OCI-LY3 (cell line): ENCODE measurements around the gene CRIM1.

Experiments used
- H2AFZ ChIP-seq: fragments of 200-600, 300-600 bp; shearing (Covaris generic); 2 replicates; pipeline ENCODE4 v1.6.0; 2014; ENCODE audit warnings: antibody characterized with exemption, low read depth, low read length
- H3K27ac ChIP-seq: fragments of 200-600, 300-600 bp; sonication (generic); 2 replicates; pipeline ENCODE4 v1.5.1; 2014; ENCODE audit warnings: mild to moderate bottlenecking, low read length, moderate library complexity, mixed read lengths
- H3K27me3 ChIP-seq: fragments of 200-600, 300-600 bp; sonication (generic); 2 replicates; pipeline ENCODE4 v1.6.1; 2014; ENCODE audit warnings: low read depth, low read length, mixed read lengths
- H3K36me3 ChIP-seq: fragments of 200-600, 300-600 bp; sonication (generic); replicated peaks from 2 replicates; pipeline ENCODE3; 2014; ENCODE audit warnings: low read depth, low read length, mixed read lengths
- H3K4me1 ChIP-seq: fragments of 300-600, 200-600 bp; sonication (generic); 2 replicates; pipeline ENCODE4 v1.6.1; 2014; ENCODE audit warnings: low read length, mixed read lengths
- H3K4me2 ChIP-seq: fragments of 200-600, 300-600 bp; sonication (generic); 2 replicates; pipeline ENCODE4 v1.6.1; 2014; ENCODE audit warnings: low read length, mixed read lengths
- H3K4me3 ChIP-seq: fragments of 300-600, 200-600 bp; sonication (generic); 2 replicates; pipeline ENCODE4 v1.5.1; 2014; ENCODE audit warnings: antibody characterized with exemption, mild to moderate bottlenecking, low read length, moderate library complexity
- H3K79me2 ChIP-seq: fragments of 300-600, 200-600 bp; shearing (Covaris generic); 2 replicates; pipeline ENCODE4 v1.6.1; 2014; ENCODE audit warnings: mild to moderate bottlenecking, low read length, mixed read lengths
- H3K9ac ChIP-seq: fragments of 300-600, 200-600 bp; shearing (Covaris generic); 2 replicates; pipeline ENCODE4 v1.6.0; 2014; ENCODE audit warnings: mild to moderate bottlenecking, low read length, moderate library complexity
- H3K9me3 ChIP-seq: fragments of 200-600, 300-600 bp; shearing (Covaris generic); 2 replicates; pipeline ENCODE4 v1.6.1; 2014; ENCODE audit warnings: low read length, mixed read lengths; ENCODE audit not compliant: insufficient read depth
- H4K20me1 ChIP-seq: fragments of 200-600, 300-600 bp; sonication (generic); 2 replicates; pipeline ENCODE4 v1.6.1; 2016; ENCODE audit warnings: low read length, mixed read lengths; ENCODE audit not compliant: insufficient read depth
- EZH2phosphoT487 ChIP-seq: fragments of 200-600 bp; shearing (Covaris generic); IDR thresholded peaks from 2 replicates; pipeline ENCODE4 v1.6.1; 2018; ENCODE audit warnings: antibody characterized with exemption, mixed run types, low read depth
- TF ChIP-seq, protein P1 (sequence below): fragments of 200-600, 300-600 bp; sonication (generic); IDR thresholded peaks from 2 replicates; pipeline ENCODE4 v1.5.1; 2014; ENCODE audit warnings: antibody characterized with exemption, low read length, low read depth

The CRIM1 gene

GRCh38 chr2:36380624-36381481, 25.3 kb downstream of the CRIM1 start:
- no peaks in the 10 kb centered on the region for H3K27me3 ChIP-seq
- H3K27ac ChIP-seq, result no peak overlapping the region
- H3K9ac ChIP-seq, result no peak overlapping the region
- H3K79me2 ChIP-seq, result no peaks in the 10 kb centered on the region
- H3K4me3 ChIP-seq, result no peak overlapping the region
- H3K9me3 ChIP-seq, result no peaks in the 10 kb centered on the region
- H3K36me3 ChIP-seq, result no peaks in the 10 kb centered on the region
- H2AFZ ChIP-seq, result no peak overlapping the region
- no peak overlapping the region for H3K4me2 ChIP-seq
- no peaks in the 10 kb centered on the region; the same call in 1 of the 2 replicates for H3K4me1 ChIP-seq
- no peak for TF ChIP-seq EZH2phosphoT487
- TF ChIP-seq, protein P1, sequence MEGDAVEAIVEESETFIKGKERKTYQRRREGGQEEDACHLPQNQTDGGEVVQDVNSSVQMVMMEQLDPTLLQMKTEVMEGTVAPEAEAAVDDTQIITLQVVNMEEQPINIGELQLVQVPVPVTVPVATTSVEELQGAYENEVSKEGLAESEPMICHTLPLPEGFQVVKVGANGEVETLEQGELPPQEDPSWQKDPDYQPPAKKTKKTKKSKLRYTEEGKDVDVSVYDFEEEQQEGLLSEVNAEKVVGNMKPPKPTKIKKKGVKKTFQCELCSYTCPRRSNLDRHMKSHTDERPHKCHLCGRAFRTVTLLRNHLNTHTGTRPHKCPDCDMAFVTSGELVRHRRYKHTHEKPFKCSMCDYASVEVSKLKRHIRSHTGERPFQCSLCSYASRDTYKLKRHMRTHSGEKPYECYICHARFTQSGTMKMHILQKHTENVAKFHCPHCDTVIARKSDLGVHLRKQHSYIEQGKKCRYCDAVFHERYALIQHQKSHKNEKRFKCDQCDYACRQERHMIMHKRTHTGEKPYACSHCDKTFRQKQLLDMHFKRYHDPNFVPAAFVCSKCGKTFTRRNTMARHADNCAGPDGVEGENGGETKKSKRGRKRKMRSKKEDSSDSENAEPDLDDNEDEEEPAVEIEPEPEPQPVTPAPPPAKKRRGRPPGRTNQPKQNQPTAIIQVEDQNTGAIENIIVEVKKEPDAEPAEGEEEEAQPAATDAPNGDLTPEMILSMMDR, result no peak
- no peaks in the 10 kb centered on the region for H4K20me1 ChIP-seq

DNA sequence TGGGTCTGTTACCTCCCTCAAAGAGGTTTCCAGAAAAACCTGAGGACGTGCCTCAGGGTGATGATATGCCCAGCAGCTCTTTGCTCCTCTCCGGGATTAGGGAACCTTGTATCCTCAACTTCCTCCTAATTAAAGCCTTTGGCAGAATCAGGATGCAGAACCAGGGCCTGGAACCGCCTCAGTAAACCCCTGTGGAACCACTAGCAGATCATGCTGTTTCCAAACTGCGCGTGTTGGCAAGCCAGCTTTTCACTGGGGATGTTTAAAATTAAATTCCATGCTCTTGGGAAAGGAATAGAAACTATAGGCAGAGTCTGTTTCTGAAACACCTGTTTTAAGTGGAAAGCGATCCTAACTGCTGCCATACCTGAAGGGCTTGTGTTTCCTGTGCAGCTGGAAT, 26.4 kb downstream of the CRIM1 start:
- Histone ChIP-seq H3K9ac (no peak overlapping the region), H3K27ac (no peak overlapping the region), H3K36me3 (no peaks in the 10 kb centered on the region), H4K20me1 (no peaks in the 10 kb centered on the region), H2AFZ (no peak overlapping the region), H3K4me1 (no peaks in the 10 kb centered on the region; the same call in 1 of the 2 replicates), H3K79me2 (no peaks in the 10 kb centered on the region), H3K9me3 (no peaks in the 10 kb centered on the region), H3K27me3 (0 out of 2 replicates have a peak, but pooled peaks cover 3% of the 10 kb centered on the region), H3K4me2 (no peak overlapping the region), H3K4me3 (no peak overlapping the region)
- TF ChIP-seq EZH2phosphoT487, result no peak
- TF ChIP-seq, protein P1, result no peak

GRCh38 chr2:36382472-36382871, 26.9 kb downstream of the CRIM1 start:
- Histone ChIP-seq H3K4me3 (no peak overlapping the region), H3K4me2 (no peak overlapping the region), H3K9ac (no peak overlapping the region), H3K9me3 (no peaks in the 10 kb centered on the region), H3K79me2 (no peaks in the 10 kb centered on the region), H4K20me1 (no peaks in the 10 kb centered on the region), H3K27ac (no peak overlapping the region), H3K36me3 (no peaks in the 10 kb centered on the region), H3K4me1 (no peaks in the 10 kb centered on the region; the same call in 1 of the 2 replicates), H3K27me3 (0 out of 2 replicates have a peak, but pooled peaks cover 4% of the 10 kb centered on the region), H2AFZ (no peak overlapping the region)
- TF ChIP-seq EZH2phosphoT487, result no peak
- TF ChIP-seq, protein P1, result no peak

- no peak overlapping the region for H2AFZ ChIP-seq
- no peak overlapping the region for H3K27ac ChIP-seq
- H3K4me2 ChIP-seq, result no peak overlapping the region
- no peaks in the 10 kb centered on the region; the same call in 1 of the 2 replicates for H3K4me1 ChIP-seq
- H4K20me1 ChIP-seq, result no peaks in the 10 kb centered on the region
- H3K79me2 ChIP-seq, result no peaks in the 10 kb centered on the region
- no peaks in the 10 kb centered on the region for H3K9me3 ChIP-seq
- H3K9ac ChIP-seq, result no peak overlapping the region
- no peaks in the 10 kb centered on the region for H3K36me3 ChIP-seq
- no peak for TF ChIP-seq EZH2phosphoT487
- TF ChIP-seq, protein P1, result no peak
- H3K4me3 ChIP-seq, result no peak overlapping the region
- 0 out of 2 replicates have a peak, but pooled peaks cover 4% of the 10 kb centered on the region for H3K27me3 ChIP-seq
Observed at GRCh38 chr2:36383726-36384125, 28.1 kb downstream of the CRIM1 start.
